Measurements from ENCODE around the gene THSD8. TPM values are rescaled to one million over a fixed set of nuclear protein-coding genes. Genes with fewer than 3 reads are reported as not detected.
"Not testable (repeated sequence)": the region's sequence is repeated elsewhere in the genome, so short reads cannot be mapped to it uniquely, and the experiment has no call there.

THSD8 gene
- total RNA-seq, 6 experiments from 2014 or later = 14.1 to 30.3 (median 25.6) TPM

GRCh38 chr19:12841094-12841493 is 39.2 kb downstream of the THSD8 start:
- Mint-ChIP-seq H3K4me3 (no peak overlapping the region), H3K4me1 (ENCODE audit: low read depth) (0 out of 2 replicates have a peak, but pooled peaks cover 5% of the 10 kb centered on the region), H3K36me3 (ENCODE audit: low read depth) (no peaks in the 10 kb centered on the region), H3K9me3 (no peaks in the 10 kb centered on the region), H3K27ac (no peak overlapping the region), H3K27me3 (ENCODE audit: insufficient read depth) (peaks cover 41% of the 10 kb centered on the region)
- no peak for DNase-seq
- no peak for TF ChIP-seq CTCF (IDR thresholded peaks at IDR 0.05)

GRCh38 chr19:12842511-12842910 is 40.6 kb downstream of the THSD8 start:
- Mint-ChIP-seq H3K4me1 (ENCODE audit: low read depth) (no peaks in the 10 kb centered on the region; the same call in 1 of the 2 replicates), H3K27ac (no peak overlapping the region), H3K9me3 (no peaks in the 10 kb centered on the region), H3K4me3 (no peak overlapping the region), H3K27me3 (ENCODE audit: insufficient read depth) (peaks cover 34% of the 10 kb centered on the region), H3K36me3 (ENCODE audit: low read depth) (no peaks in the 10 kb centered on the region)
- TF ChIP-seq CTCF (IDR thresholded peaks at IDR 0.05) = no peak
- no peak for DNase-seq

- H3K4me3 Mint-ChIP-seq = no peak overlapping the region
- no peaks in the 10 kb centered on the region for H3K9me3 Mint-ChIP-seq
- no peak for DNase-seq
- H3K27me3 Mint-ChIP-seq (ENCODE audit: insufficient read depth) = peaks cover 31% of the 10 kb centered on the region
- no peaks in the 10 kb centered on the region; the same call in 1 of the 2 replicates for H3K4me1 Mint-ChIP-seq (ENCODE audit: low read depth)
- H3K27ac Mint-ChIP-seq = no peak overlapping the region
- TF ChIP-seq CTCF (IDR thresholded peaks at IDR 0.05) = no peak
- H3K36me3 Mint-ChIP-seq (ENCODE audit: low read depth) = no peaks in the 10 kb centered on the region
These were observed 41.5 kb downstream of the THSD8 start for GRCh38 chr19:12843328-12843727.

- Mint-ChIP-seq H3K4me1 (ENCODE audit: low read depth) (no peaks in the 10 kb centered on the region; the same call in 1 of the 2 replicates), H3K4me3 (no peak overlapping the region), H3K27ac (no peak overlapping the region), H3K27me3 (ENCODE audit: insufficient read depth) (peaks cover 26% of the 10 kb centered on the region), H3K9me3 (no peaks in the 10 kb centered on the region), H3K36me3 (ENCODE audit: low read depth) (no peaks in the 10 kb centered on the region)
- DNase-seq = no peak
- no peak for TF ChIP-seq CTCF (IDR thresholded peaks at IDR 0.05)
These were observed 42.3 kb downstream of the THSD8 start for GRCh38 chr19:12843999-12844732.

GRCh38 chr19:12846613-12847012 is 44.7 kb downstream of the THSD8 start:
- H3K4me3 Mint-ChIP-seq; H3K36me3 Mint-ChIP-seq (ENCODE audit: low read depth); H3K4me1 Mint-ChIP-seq (ENCODE audit: low read depth); H3K9me3 Mint-ChIP-seq; DNase-seq; H3K27ac Mint-ChIP-seq: not testable (repeated sequence)
- peaks cover 24% of the 10 kb centered on the region for H3K27me3 Mint-ChIP-seq (ENCODE audit: insufficient read depth)

Measured in HFFc6 (cell line).